ENCODE results near the gene PTPRT. TPM values are rescaled to one million over a fixed set of nuclear protein-coding genes. Genes with fewer than 3 reads are reported as not detected.

PTPRT gene
- total RNA-seq, 4 donors from 2014 or later, result 0.67 to 2.5 (median 1.0) TPM

GRCh38 chr20:43191946-43192863 lies 2.5 kb upstream of the PTPRT start:
- H3K27ac ChIP-seq, result no peak overlapping the region
- H3K4me1 ChIP-seq, result peaks cover 0 to 13% (median 0%) of the 10 kb centered on the region in 4 donors
- TF ChIP-seq POLR2A (IDR thresholded peaks at IDR 0.05), result no peak
- TF ChIP-seq, protein P1, sequence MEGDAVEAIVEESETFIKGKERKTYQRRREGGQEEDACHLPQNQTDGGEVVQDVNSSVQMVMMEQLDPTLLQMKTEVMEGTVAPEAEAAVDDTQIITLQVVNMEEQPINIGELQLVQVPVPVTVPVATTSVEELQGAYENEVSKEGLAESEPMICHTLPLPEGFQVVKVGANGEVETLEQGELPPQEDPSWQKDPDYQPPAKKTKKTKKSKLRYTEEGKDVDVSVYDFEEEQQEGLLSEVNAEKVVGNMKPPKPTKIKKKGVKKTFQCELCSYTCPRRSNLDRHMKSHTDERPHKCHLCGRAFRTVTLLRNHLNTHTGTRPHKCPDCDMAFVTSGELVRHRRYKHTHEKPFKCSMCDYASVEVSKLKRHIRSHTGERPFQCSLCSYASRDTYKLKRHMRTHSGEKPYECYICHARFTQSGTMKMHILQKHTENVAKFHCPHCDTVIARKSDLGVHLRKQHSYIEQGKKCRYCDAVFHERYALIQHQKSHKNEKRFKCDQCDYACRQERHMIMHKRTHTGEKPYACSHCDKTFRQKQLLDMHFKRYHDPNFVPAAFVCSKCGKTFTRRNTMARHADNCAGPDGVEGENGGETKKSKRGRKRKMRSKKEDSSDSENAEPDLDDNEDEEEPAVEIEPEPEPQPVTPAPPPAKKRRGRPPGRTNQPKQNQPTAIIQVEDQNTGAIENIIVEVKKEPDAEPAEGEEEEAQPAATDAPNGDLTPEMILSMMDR (IDR thresholded peaks at IDR 0.05), result peak in 3 of 6 experiments; percentile 3 to 14 (median 10)
- no peaks in the 10 kb centered on the region for H3K36me3 ChIP-seq
- peaks cover 0 to 12% of the 10 kb centered on the region in 2 donors for H3K27me3 ChIP-seq
- DNase-seq, result no peak
- no peaks in the 10 kb centered on the region for H3K9me3 ChIP-seq
- H3K4me3 ChIP-seq, result no peak overlapping the region

GRCh38 chr20:43191143-43191542 lies 1.4 kb upstream of the PTPRT start:
- no peak for TF ChIP-seq POLR2A (IDR thresholded peaks at IDR 0.05)
- TF ChIP-seq, protein P1 (IDR thresholded peaks at IDR 0.05), result no peak
- Histone ChIP-seq H3K4me1 (peaks cover 0 to 13% (median 0%) of the 10 kb centered on the region in 4 donors), H3K9me3 (no peaks in the 10 kb centered on the region), H3K4me3 (no peak overlapping the region), H3K27ac (no peak overlapping the region), H3K36me3 (no peaks in the 10 kb centered on the region), H3K27me3 (peaks cover 0 to 12% of the 10 kb centered on the region in 2 donors)
- no peak for DNase-seq

GRCh38 chr20:43190332-43190953 lies 737 bp upstream of the PTPRT start:
- no peak overlapping the region for H3K4me3 ChIP-seq

DNA sequence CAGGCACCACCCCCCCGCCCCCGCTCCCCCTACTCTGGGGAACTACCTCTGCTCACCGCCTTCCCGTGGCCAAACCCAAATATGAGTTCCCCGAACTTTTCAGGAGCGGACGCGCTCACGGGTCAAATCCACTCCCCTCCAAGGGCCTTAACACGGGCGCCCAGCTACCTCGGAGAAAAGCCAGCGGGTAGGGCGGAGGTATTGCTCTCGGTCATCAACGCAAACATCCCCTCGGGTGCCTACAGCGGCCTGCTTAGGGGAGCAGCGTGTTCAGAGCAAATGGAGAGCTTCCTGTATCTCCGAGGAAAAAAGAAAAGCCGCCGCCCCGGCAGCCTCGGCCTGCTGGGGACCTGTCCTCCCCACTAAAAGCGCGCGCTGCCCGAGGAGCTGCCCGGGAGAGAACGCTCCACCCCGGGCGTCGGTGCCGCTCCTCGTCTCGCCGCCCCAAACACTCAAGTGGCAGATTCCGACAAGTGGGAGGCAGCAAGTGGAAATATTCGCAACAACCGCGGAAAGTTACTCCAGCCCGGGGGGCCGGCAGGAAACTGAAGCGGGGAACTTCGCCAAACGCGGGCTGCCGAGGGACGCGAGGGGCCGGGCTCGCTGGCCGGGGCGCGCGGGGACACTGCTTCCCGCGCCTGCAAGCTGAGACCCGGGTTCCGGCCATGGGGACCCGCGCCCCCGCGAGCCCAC lies 699 bp downstream of the PTPRT start:
- H3K4me3 ChIP-seq, result peak overlapping the region in 1 of 4 donors; percentile 5
- H3K4me1 ChIP-seq, result peaks cover 0 to 13% (median 0%) of the 10 kb centered on the region in 4 donors
- H3K27ac ChIP-seq, result no peak overlapping the region
- TF ChIP-seq, protein P1 (IDR thresholded peaks at IDR 0.05), result no peak
- TF ChIP-seq POLR2A (IDR thresholded peaks at IDR 0.05), result no peak
- peaks cover 0 to 12% of the 10 kb centered on the region in 2 donors for H3K27me3 ChIP-seq
- no peaks in the 10 kb centered on the region for H3K9me3 ChIP-seq
- no peak for DNase-seq
- H3K36me3 ChIP-seq, result no peaks in the 10 kb centered on the region

More at GRCh38 chr20:43190332-43190953, 737 bp upstream of the PTPRT start:
- no peak for DNase-seq
- Histone ChIP-seq H3K9me3 (no peaks in the 10 kb centered on the region), H3K27me3 (peaks cover 0 to 12% of the 10 kb centered on the region in 2 donors), H3K27ac (no peak overlapping the region), H3K36me3 (no peaks in the 10 kb centered on the region), H3K4me1 (peaks cover 0 to 13% (median 0%) of the 10 kb centered on the region in 4 donors)
- TF ChIP-seq, protein P1 (IDR thresholded peaks at IDR 0.05), result no peak
- TF ChIP-seq POLR2A (IDR thresholded peaks at IDR 0.05), result no peak

- peaks cover 0 to 12% of the 10 kb centered on the region in 2 donors for H3K27me3 ChIP-seq
- H3K4me1 ChIP-seq, result peaks cover 0 to 13% (median 0%) of the 10 kb centered on the region in 4 donors
- peak overlapping the region in 1 of 4 donors; percentile 5 for H3K4me3 ChIP-seq
- H3K9me3 ChIP-seq, result no peaks in the 10 kb centered on the region
- TF ChIP-seq, protein P1 (IDR thresholded peaks at IDR 0.05), result no peak
- TF ChIP-seq POLR2A (IDR thresholded peaks at IDR 0.05), result no peak
- no peak overlapping the region for H3K27ac ChIP-seq
- no peak for DNase-seq
- H3K36me3 ChIP-seq, result no peaks in the 10 kb centered on the region
Measured at GRCh38 chr20:43188234-43188653, 1.5 kb downstream of the PTPRT start.

All from Peyer's patch (tissue), 4 donors.